Panc1 (cell line): ENCODE measurements around the gene PTPRK.

Source experiments
- POLR2AphosphoS5 ChIP-seq: IDR thresholded peaks from 2 replicates; pipeline ENCODE4 v1.6.1; 2012; ENCODE audit warnings: mild to moderate bottlenecking, low read depth, low read length, moderate library complexity
- SIN3A ChIP-seq: IDR thresholded peaks from 2 replicates; pipeline ENCODE4 v1.6.1; 2012; ENCODE audit warnings: low read depth, mild to moderate bottlenecking, low read length, moderate library complexity, borderline replicate concordance; ENCODE audit not compliant: insufficient read depth
- TCF7L2 ChIP-seq: IDR thresholded peaks from 2 replicates; pipeline ENCODE4 v1.6.1; 2011; ENCODE audit warnings: mild to moderate bottlenecking, low read depth, low read length, inconsistent platforms
- TF ChIP-seq, protein P1 (sequence below): fragments of 450-650 bp; IDR thresholded peaks from 2 replicates; pipeline ENCODE4 v1.5.1; 2017; ENCODE audit warnings: mild to moderate bottlenecking
- TF ChIP-seq, protein P2 (sequence below), 2 experiments: IDR thresholded peaks; 2 replicates each; pipeline ENCODE4 v1.6.1; 2011 to 2012; ENCODE audit warnings: low read depth in 2 of 2, control low read depth in 1 of 2, low read length in 1 of 2, mild to moderate bottlenecking in 1 of 2, moderate library complexity in 1 of 2; ENCODE audit not compliant: insufficient read depth in 1 of 2

DNA sequence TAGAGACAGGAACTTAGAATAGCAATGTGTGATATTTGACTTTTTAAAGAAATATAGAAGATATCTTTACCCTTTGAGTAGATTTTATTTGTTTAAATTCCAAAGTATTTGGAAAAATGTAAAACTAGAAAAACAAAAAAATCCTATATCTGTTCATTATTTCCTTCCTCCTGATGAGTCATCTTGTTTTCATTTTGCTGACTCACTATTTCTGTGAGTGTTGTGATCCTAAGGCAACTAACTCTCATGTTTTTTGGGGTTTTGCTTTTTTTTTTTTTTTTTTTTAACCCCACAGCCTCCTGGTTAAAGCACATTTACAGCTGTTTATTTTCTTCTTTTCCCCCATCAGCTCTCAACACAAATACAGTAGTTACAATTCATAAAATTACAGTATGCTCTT lies 581.7 kb downstream of the PTPRK start:
- TF ChIP-seq POLR2AphosphoS5 (no peak), SIN3A (no peak), TCF7L2 (no peak)
- TF ChIP-seq, protein P1, sequence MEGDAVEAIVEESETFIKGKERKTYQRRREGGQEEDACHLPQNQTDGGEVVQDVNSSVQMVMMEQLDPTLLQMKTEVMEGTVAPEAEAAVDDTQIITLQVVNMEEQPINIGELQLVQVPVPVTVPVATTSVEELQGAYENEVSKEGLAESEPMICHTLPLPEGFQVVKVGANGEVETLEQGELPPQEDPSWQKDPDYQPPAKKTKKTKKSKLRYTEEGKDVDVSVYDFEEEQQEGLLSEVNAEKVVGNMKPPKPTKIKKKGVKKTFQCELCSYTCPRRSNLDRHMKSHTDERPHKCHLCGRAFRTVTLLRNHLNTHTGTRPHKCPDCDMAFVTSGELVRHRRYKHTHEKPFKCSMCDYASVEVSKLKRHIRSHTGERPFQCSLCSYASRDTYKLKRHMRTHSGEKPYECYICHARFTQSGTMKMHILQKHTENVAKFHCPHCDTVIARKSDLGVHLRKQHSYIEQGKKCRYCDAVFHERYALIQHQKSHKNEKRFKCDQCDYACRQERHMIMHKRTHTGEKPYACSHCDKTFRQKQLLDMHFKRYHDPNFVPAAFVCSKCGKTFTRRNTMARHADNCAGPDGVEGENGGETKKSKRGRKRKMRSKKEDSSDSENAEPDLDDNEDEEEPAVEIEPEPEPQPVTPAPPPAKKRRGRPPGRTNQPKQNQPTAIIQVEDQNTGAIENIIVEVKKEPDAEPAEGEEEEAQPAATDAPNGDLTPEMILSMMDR = no peak
- TF ChIP-seq, protein P2, sequence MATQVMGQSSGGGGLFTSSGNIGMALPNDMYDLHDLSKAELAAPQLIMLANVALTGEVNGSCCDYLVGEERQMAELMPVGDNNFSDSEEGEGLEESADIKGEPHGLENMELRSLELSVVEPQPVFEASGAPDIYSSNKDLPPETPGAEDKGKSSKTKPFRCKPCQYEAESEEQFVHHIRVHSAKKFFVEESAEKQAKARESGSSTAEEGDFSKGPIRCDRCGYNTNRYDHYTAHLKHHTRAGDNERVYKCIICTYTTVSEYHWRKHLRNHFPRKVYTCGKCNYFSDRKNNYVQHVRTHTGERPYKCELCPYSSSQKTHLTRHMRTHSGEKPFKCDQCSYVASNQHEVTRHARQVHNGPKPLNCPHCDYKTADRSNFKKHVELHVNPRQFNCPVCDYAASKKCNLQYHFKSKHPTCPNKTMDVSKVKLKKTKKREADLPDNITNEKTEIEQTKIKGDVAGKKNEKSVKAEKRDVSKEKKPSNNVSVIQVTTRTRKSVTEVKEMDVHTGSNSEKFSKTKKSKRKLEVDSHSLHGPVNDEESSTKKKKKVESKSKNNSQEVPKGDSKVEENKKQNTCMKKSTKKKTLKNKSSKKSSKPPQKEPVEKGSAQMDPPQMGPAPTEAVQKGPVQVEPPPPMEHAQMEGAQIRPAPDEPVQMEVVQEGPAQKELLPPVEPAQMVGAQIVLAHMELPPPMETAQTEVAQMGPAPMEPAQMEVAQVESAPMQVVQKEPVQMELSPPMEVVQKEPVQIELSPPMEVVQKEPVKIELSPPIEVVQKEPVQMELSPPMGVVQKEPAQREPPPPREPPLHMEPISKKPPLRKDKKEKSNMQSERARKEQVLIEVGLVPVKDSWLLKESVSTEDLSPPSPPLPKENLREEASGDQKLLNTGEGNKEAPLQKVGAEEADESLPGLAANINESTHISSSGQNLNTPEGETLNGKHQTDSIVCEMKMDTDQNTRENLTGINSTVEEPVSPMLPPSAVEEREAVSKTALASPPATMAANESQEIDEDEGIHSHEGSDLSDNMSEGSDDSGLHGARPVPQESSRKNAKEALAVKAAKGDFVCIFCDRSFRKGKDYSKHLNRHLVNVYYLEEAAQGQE (IDR thresholded peaks at IDR 0.05; ENCODE audit: insufficient read depth in 1 of 2, low read depth in 2 of 2, low read length in 1 of 2) = no peak
